ENCODE measurements around the gene SIRPB1.

The SIRPB1 gene

GRCh38 chr20:1619861-1620444, at the start of gene SIRPB1:
TSS of gene SIRPB1 (minus strand) at chr20:1620009. CDS start at chr20:1619944, 65 bp downstream.
- in situ Hi-C loops (cut with MboI; ENCODE audit: low sequenced_read_pairs) = no loop called here
- Histone ChIP-seq H3K9me3 (no peaks in the 10 kb centered on the region), H3K27me3 (ENCODE audit: low read depth) (no peaks in the 10 kb centered on the region), H3K4me3 (no peak within 1 kb of the TSS), H3K36me3 (replicated peaks) (no peaks in the 10 kb centered on the region), H3K4me1 (no peaks in the 10 kb centered on the region)
- no peak for DNase-seq (ENCODE audit: low spot score in 2 of 2)

- Histone ChIP-seq H3K4me3 (no peak overlapping the region), H3K4me1 (no peaks in the 10 kb centered on the region), H3K27me3 (ENCODE audit: low read depth) (no peaks in the 10 kb centered on the region), H3K9me3 (no peaks in the 10 kb centered on the region), H3K36me3 (replicated peaks) (no peaks in the 10 kb centered on the region)
- no peak for DNase-seq (ENCODE audit: low spot score in 2 of 2)
- in situ Hi-C loops (cut with MboI; ENCODE audit: low sequenced_read_pairs) = no loop called here
Measured at GRCh38 chr20:1669304-1669703, 49.5 kb upstream of the SIRPB1 start.

GRCh38 chr20:1667502-1668085, 47.8 kb upstream of the SIRPB1 start:
- no peak for DNase-seq (ENCODE audit: low spot score in 2 of 2)
- Histone ChIP-seq H3K4me3 (no peak overlapping the region), H3K36me3 (replicated peaks) (no peaks in the 10 kb centered on the region), H3K4me1 (no peaks in the 10 kb centered on the region), H3K9me3 (no peaks in the 10 kb centered on the region), H3K27me3 (ENCODE audit: low read depth) (no peaks in the 10 kb centered on the region)
- in situ Hi-C loops (cut with MboI; ENCODE audit: low sequenced_read_pairs) = no loop called here

- Histone ChIP-seq H3K9me3 (no peaks in the 10 kb centered on the region), H3K4me3 (no peak overlapping the region), H3K27me3 (ENCODE audit: low read depth) (no peaks in the 10 kb centered on the region), H3K36me3 (replicated peaks) (no peaks in the 10 kb centered on the region), H3K4me1 (no peaks in the 10 kb centered on the region)
- DNase-seq (ENCODE audit: low spot score in 2 of 2) = no peak
- in situ Hi-C loops (cut with MboI; ENCODE audit: low sequenced_read_pairs) = no loop called here
Measured at GRCh38 chr20:1666802-1667201, 47.0 kb upstream of the SIRPB1 start.

GRCh38 chr20:1665345-1665744, 45.5 kb upstream of the SIRPB1 start:
- in situ Hi-C loops (cut with MboI; ENCODE audit: low sequenced_read_pairs) = no loop called here
- no peaks in the 10 kb centered on the region for H3K4me1 ChIP-seq
- no peak overlapping the region for H3K4me3 ChIP-seq
- no peaks in the 10 kb centered on the region for H3K27me3 ChIP-seq (ENCODE audit: low read depth)
- DNase-seq (ENCODE audit: low spot score in 2 of 2) = no peak
- no peaks in the 10 kb centered on the region for H3K36me3 ChIP-seq (replicated peaks)
- H3K9me3 ChIP-seq = no peaks in the 10 kb centered on the region

GRCh38 chr20:1664911-1665310, 45.1 kb upstream of the SIRPB1 start:
- H3K9me3 ChIP-seq = no peaks in the 10 kb centered on the region
- in situ Hi-C loops (cut with MboI; ENCODE audit: low sequenced_read_pairs) = no loop called here

GRCh38 chr20:1663917-1664316, 44.1 kb upstream of the SIRPB1 start:
- no peaks in the 10 kb centered on the region for H3K9me3 ChIP-seq
- no peak for DNase-seq (ENCODE audit: low spot score in 2 of 2)
- peaks cover 3% of the 10 kb centered on the region; the same call in 1 of the 2 replicates for H3K27me3 ChIP-seq (ENCODE audit: low read depth)
- H3K4me3 ChIP-seq = no peak overlapping the region
- no peaks in the 10 kb centered on the region for H3K4me1 ChIP-seq
- no peaks in the 10 kb centered on the region for H3K36me3 ChIP-seq (replicated peaks)
- in situ Hi-C loops (cut with MboI; ENCODE audit: low sequenced_read_pairs) = no loop called here

More at GRCh38 chr20:1664911-1665310, 45.1 kb upstream of the SIRPB1 start:
- Histone ChIP-seq H3K36me3 (replicated peaks) (no peaks in the 10 kb centered on the region), H3K4me3 (no peak overlapping the region), H3K4me1 (no peaks in the 10 kb centered on the region), H3K27me3 (ENCODE audit: low read depth) (no peaks in the 10 kb centered on the region)
- DNase-seq (ENCODE audit: low spot score in 2 of 2) = no peak

GRCh38 chr20:1661542-1662299, 41.9 kb upstream of the SIRPB1 start:
- Histone ChIP-seq H3K4me3 (no peak overlapping the region), H3K9me3 (no peaks in the 10 kb centered on the region), H3K27me3 (ENCODE audit: low read depth) (peaks cover 7% of the 10 kb centered on the region; the same call in 1 of the 2 replicates), H3K36me3 (replicated peaks) (no peaks in the 10 kb centered on the region), H3K4me1 (no peaks in the 10 kb centered on the region)
- DNase-seq (ENCODE audit: low spot score in 2 of 2) = no peak
- in situ Hi-C loops (cut with MboI; ENCODE audit: low sequenced_read_pairs) = no loop called here

GRCh38 chr20:1660246-1660645, 40.4 kb upstream of the SIRPB1 start:
- no peaks in the 10 kb centered on the region for H3K36me3 ChIP-seq (replicated peaks)
- no peak overlapping the region for H3K4me3 ChIP-seq
- H3K4me1 ChIP-seq = no peaks in the 10 kb centered on the region
- no peak for DNase-seq (ENCODE audit: low spot score in 2 of 2)
- H3K9me3 ChIP-seq = no peaks in the 10 kb centered on the region
- in situ Hi-C loops (cut with MboI; ENCODE audit: low sequenced_read_pairs) = no loop called here
- H3K27me3 ChIP-seq (ENCODE audit: low read depth) = peaks cover 7% of the 10 kb centered on the region; the same call in 1 of the 2 replicates

GRCh38 chr20:1657556-1658334, 37.9 kb upstream of the SIRPB1 start, which contains the start of gene SIRPG:
TSS of gene SIRPG (minus strand) at chr20:1657779. CDS start at chr20:1657714, 65 bp downstream.
- in situ Hi-C loops (cut with MboI; ENCODE audit: low sequenced_read_pairs) = no loop called here
- Histone ChIP-seq H3K4me1 (no peaks in the 10 kb centered on the region), H3K4me3 (no peak within 1 kb of the TSS), H3K9me3 (no peaks in the 10 kb centered on the region), H3K27me3 (ENCODE audit: low read depth) (peaks cover 9% of the 10 kb centered on the region; the same call in 1 of the 2 replicates), H3K36me3 (replicated peaks) (no peaks in the 10 kb centered on the region)
- DNase-seq (ENCODE audit: low spot score in 2 of 2) = no peak

- Histone ChIP-seq H3K36me3 (replicated peaks) (no peaks in the 10 kb centered on the region), H3K27me3 (ENCODE audit: low read depth) (peaks cover 9% of the 10 kb centered on the region; the same call in 1 of the 2 replicates), H3K4me3 (no peak overlapping the region), H3K4me1 (no peaks in the 10 kb centered on the region), H3K9me3 (no peaks in the 10 kb centered on the region)
- DNase-seq (ENCODE audit: low spot score in 2 of 2) = no peak
- in situ Hi-C loops (cut with MboI; ENCODE audit: low sequenced_read_pairs) = no loop called here
Measured at GRCh38 chr20:1656844-1657243, 37.0 kb upstream of the SIRPB1 start.

- Histone ChIP-seq H3K9me3 (no peaks in the 10 kb centered on the region), H3K27me3 (ENCODE audit: low read depth) (peaks cover 9% of the 10 kb centered on the region; the same call in 1 of the 2 replicates), H3K4me1 (no peaks in the 10 kb centered on the region), H3K36me3 (replicated peaks) (no peaks in the 10 kb centered on the region), H3K4me3 (no peak overlapping the region)
- in situ Hi-C loops (cut with MboI; ENCODE audit: low sequenced_read_pairs) = no loop called here
- DNase-seq (ENCODE audit: low spot score in 2 of 2) = no peak
Measured at GRCh38 chr20:1654996-1655395, 35.2 kb upstream of the SIRPB1 start.

GRCh38 chr20:1652960-1653359, 33.2 kb upstream of the SIRPB1 start:
- DNase-seq (ENCODE audit: low spot score in 2 of 2) = no peak
- no peak overlapping the region for H3K4me3 ChIP-seq
- H3K9me3 ChIP-seq = no peaks in the 10 kb centered on the region
- in situ Hi-C loops (cut with MboI; ENCODE audit: low sequenced_read_pairs) = no loop called here
- H3K27me3 ChIP-seq (ENCODE audit: low read depth) = peaks cover 5% of the 10 kb centered on the region; the same call in 1 of the 2 replicates
- H3K36me3 ChIP-seq (replicated peaks) = no peaks in the 10 kb centered on the region
- no peaks in the 10 kb centered on the region for H3K4me1 ChIP-seq

All from HAP-1 (cell line).